Stimulated activated effector memory CD8-positive, alpha-beta T cell treated with anti-CD3 and anti-CD28 coated beads, Interleukin-12 subunit alpha, Interleukin-12 subunit beta, amount 100 ng/mL, for 72 hours (primary cell): ENCODE results near the gene SRBD1.
A peak's percentile ranks its signal among the peaks of the same experiment; 100 is the strongest.

Experiments
- ATAC-seq: fragments of 150-1000 bp; cut with Tn5 transposase; 2 replicates; pipeline ENCODE4 v1.10.0; 2021
- DNase-seq, 2 donors: peaks; one replicate each; pipeline ENCODE4 v3.0.0; 2021 to 2022; ENCODE audit warnings: low spot score in 2 of 2
- H3K27ac Mint-ChIP-seq: one replicate; pipeline ENCODE4 v1.8.0; 2022; ENCODE audit warnings: mild to moderate bottlenecking, mixed read lengths
- H3K36me3 Mint-ChIP-seq: one replicate; pipeline ENCODE4 v1.8.0; 2022; ENCODE audit warnings: mild to moderate bottlenecking, mixed read lengths
- H3K4me1 Mint-ChIP-seq: one replicate; pipeline ENCODE4 v1.8.0; 2022; ENCODE audit warnings: mixed read lengths
- H3K4me3 Mint-ChIP-seq: one replicate; pipeline ENCODE4 v1.8.0; 2022; ENCODE audit warnings: mild to moderate bottlenecking, mixed read lengths
- H3K9me3 Mint-ChIP-seq: one replicate; pipeline ENCODE4 v1.8.0; 2022; ENCODE audit warnings: mixed read lengths

Gene SRBD1

GRCh38 chr2:45611020-45611859 lies at the start of gene SRBD1:
Gene SRBD1 (minus strand): TSS chr2:45611267. CDS start chr2:45605441, 5,826 bp downstream.
- peak; percentile 85 to 95 for DNase-seq
- peaks cover 9% of the 10 kb centered on the region for H3K36me3 Mint-ChIP-seq
- H3K4me1 Mint-ChIP-seq: peaks cover 14% of the 10 kb centered on the region
- peak within 1 kb of the TSS; percentile 97 for H3K27ac Mint-ChIP-seq
- peak within 1 kb of the TSS; percentile 92 for H3K4me3 Mint-ChIP-seq
- ATAC-seq: peak; percentile 95
- H3K9me3 Mint-ChIP-seq: no peaks in the 10 kb centered on the region

- Mint-ChIP-seq H3K36me3 (peaks cover 7% of the 10 kb centered on the region), H3K4me1 (peaks cover 29% of the 10 kb centered on the region), H3K4me3 (no peak overlapping the region), H3K27ac (no peak overlapping the region), H3K9me3 (no peaks in the 10 kb centered on the region)
- DNase-seq (no peak), ATAC-seq (no peak)
Measured at GRCh38 chr2:45654250-45654649, 43.2 kb upstream of the SRBD1 start.

- DNase-seq (no peak), ATAC-seq (no peak)
- peaks cover 7% of the 10 kb centered on the region for H3K36me3 Mint-ChIP-seq
- H3K27ac Mint-ChIP-seq: no peak overlapping the region
- H3K4me3 Mint-ChIP-seq: peak overlapping the region; percentile 84
- H3K9me3 Mint-ChIP-seq: no peaks in the 10 kb centered on the region
- H3K4me1 Mint-ChIP-seq: peaks cover 27% of the 10 kb centered on the region
Measured at GRCh38 chr2:45653122-45653913, 42.3 kb upstream of the SRBD1 start.

GRCh38 chr2:45652090-45653031 lies 41.3 kb upstream of the SRBD1 start:
- DNase-seq (peak; percentile 6 to 64), ATAC-seq (no peak)
- Mint-ChIP-seq H3K4me1 (peaks cover 27% of the 10 kb centered on the region), H3K9me3 (no peaks in the 10 kb centered on the region), H3K36me3 (peaks cover 7% of the 10 kb centered on the region), H3K27ac (peak overlapping the region; percentile 68), H3K4me3 (peak overlapping the region; percentile 84)

GRCh38 chr2:45651415-45652089 lies 40.5 kb upstream of the SRBD1 start, which contains the start of gene PRKCE:
Gene PRKCE (plus strand): TSS chr2:45651675.
- peak within 1 kb of the TSS; percentile 84 for H3K4me3 Mint-ChIP-seq
- DNase-seq (peak; percentile 8 to 79), ATAC-seq (peak; percentile 49)
- no peaks in the 10 kb centered on the region for H3K9me3 Mint-ChIP-seq
- peak within 1 kb of the TSS; percentile 83 for H3K27ac Mint-ChIP-seq
- H3K4me1 Mint-ChIP-seq: peaks cover 27% of the 10 kb centered on the region
- peaks cover 7% of the 10 kb centered on the region for H3K36me3 Mint-ChIP-seq

- Mint-ChIP-seq H3K4me3 (peak overlapping the region; percentile 84), H3K27ac (peak overlapping the region; percentile 83), H3K36me3 (peaks cover 7% of the 10 kb centered on the region), H3K9me3 (no peaks in the 10 kb centered on the region), H3K4me1 (peaks cover 27% of the 10 kb centered on the region)
- DNase-seq (peak; percentile 73 to 92), ATAC-seq (peak; percentile 89)
Measured at GRCh38 chr2:45650851-45651414, 39.9 kb upstream of the SRBD1 start.

GRCh38 chr2:45649858-45650811 lies 39.1 kb upstream of the SRBD1 start:
- H3K27ac Mint-ChIP-seq: peak overlapping the region; percentile 83
- peak overlapping the region; percentile 84 for H3K4me3 Mint-ChIP-seq
- peaks cover 27% of the 10 kb centered on the region for H3K4me1 Mint-ChIP-seq
- no peaks in the 10 kb centered on the region for H3K9me3 Mint-ChIP-seq
- DNase-seq: peak; percentile 24 to 77
- peaks cover 7% of the 10 kb centered on the region for H3K36me3 Mint-ChIP-seq
- peak; percentile 29 for ATAC-seq

- Mint-ChIP-seq H3K27ac (no peak overlapping the region), H3K4me1 (peaks cover 27% of the 10 kb centered on the region), H3K36me3 (peaks cover 7% of the 10 kb centered on the region), H3K4me3 (peak overlapping the region; percentile 84), H3K9me3 (no peaks in the 10 kb centered on the region)
- no peak for DNase-seq
- ATAC-seq: no peak
Measured at GRCh38 chr2:45649462-45649857, 38.4 kb upstream of the SRBD1 start.

- H3K36me3 Mint-ChIP-seq: peaks cover 7% of the 10 kb centered on the region
- DNase-seq (no peak), ATAC-seq (no peak)
- peaks cover 25% of the 10 kb centered on the region for H3K4me1 Mint-ChIP-seq
- no peaks in the 10 kb centered on the region for H3K9me3 Mint-ChIP-seq
- H3K27ac Mint-ChIP-seq: no peak overlapping the region
- no peak overlapping the region for H3K4me3 Mint-ChIP-seq
Measured at GRCh38 chr2:45648636-45649035, 37.6 kb upstream of the SRBD1 start.

- Mint-ChIP-seq H3K27ac (no peak overlapping the region), H3K4me1 (peaks cover 25% of the 10 kb centered on the region), H3K36me3 (peaks cover 7% of the 10 kb centered on the region), H3K9me3 (no peaks in the 10 kb centered on the region), H3K4me3 (no peak overlapping the region)
- DNase-seq (no peak), ATAC-seq (no peak)
Measured at GRCh38 chr2:45647986-45648520, 37.0 kb upstream of the SRBD1 start.

- H3K4me1 Mint-ChIP-seq: peaks cover 20% of the 10 kb centered on the region
- H3K9me3 Mint-ChIP-seq: no peaks in the 10 kb centered on the region
- H3K36me3 Mint-ChIP-seq: peaks cover 7% of the 10 kb centered on the region
- DNase-seq (no peak), ATAC-seq (no peak)
- no peak overlapping the region for H3K27ac Mint-ChIP-seq
- no peak overlapping the region for H3K4me3 Mint-ChIP-seq
Measured at GRCh38 chr2:45647356-45647755, 36.3 kb upstream of the SRBD1 start.

- DNase-seq (no peak), ATAC-seq (no peak)
- H3K36me3 Mint-ChIP-seq: peaks cover 7% of the 10 kb centered on the region
- no peak overlapping the region for H3K4me3 Mint-ChIP-seq
- no peaks in the 10 kb centered on the region for H3K9me3 Mint-ChIP-seq
- H3K4me1 Mint-ChIP-seq: peaks cover 14% of the 10 kb centered on the region
- no peak overlapping the region for H3K27ac Mint-ChIP-seq
Measured at GRCh38 chr2:45646289-45646688, 35.2 kb upstream of the SRBD1 start.
